OCI-LY1 (cell line): ENCODE data around the gene SLC41A1.

Experiments
- EZH2 ChIP-seq: fragments of 200-600 bp; sonication (generic), shearing (Covaris generic); IDR thresholded peaks from 2 replicates; pipeline ENCODE4 v1.8.0; 2017; ENCODE audit warnings: borderline replicate concordance, mixed run types, mild to moderate bottlenecking, antibody characterized with exemption, low read length, moderate library complexity, mixed read lengths
- TF ChIP-seq, protein P1 (sequence below): fragments of 200-600 bp; sonication (generic), shearing (Covaris generic); IDR thresholded peaks from 2 replicates; pipeline ENCODE4 v1.5.1; 2017; ENCODE audit warnings: mild to moderate bottlenecking, antibody characterized with exemption, low read length, moderate library complexity, mixed read lengths

DNA sequence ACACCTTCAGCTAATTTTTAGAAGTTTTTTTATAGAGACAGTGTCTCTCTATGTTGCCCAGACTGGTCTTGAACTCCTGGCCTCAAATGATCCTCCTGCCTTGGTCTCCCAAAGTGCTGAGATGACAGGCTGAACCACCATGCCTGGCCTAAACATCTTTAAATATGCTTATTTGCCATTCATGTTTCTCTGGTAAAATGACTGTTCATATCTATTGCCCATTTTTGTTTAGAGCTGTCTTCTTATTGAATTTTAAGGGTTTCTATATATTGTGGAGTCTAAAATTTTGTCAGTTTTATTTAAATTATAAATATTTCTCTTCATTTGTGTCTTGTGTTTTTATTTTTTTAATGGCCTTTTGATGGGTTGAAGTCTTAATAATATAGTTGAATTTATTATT is 40.0 kb upstream of the SLC41A1 start:
- TF ChIP-seq, protein P1, sequence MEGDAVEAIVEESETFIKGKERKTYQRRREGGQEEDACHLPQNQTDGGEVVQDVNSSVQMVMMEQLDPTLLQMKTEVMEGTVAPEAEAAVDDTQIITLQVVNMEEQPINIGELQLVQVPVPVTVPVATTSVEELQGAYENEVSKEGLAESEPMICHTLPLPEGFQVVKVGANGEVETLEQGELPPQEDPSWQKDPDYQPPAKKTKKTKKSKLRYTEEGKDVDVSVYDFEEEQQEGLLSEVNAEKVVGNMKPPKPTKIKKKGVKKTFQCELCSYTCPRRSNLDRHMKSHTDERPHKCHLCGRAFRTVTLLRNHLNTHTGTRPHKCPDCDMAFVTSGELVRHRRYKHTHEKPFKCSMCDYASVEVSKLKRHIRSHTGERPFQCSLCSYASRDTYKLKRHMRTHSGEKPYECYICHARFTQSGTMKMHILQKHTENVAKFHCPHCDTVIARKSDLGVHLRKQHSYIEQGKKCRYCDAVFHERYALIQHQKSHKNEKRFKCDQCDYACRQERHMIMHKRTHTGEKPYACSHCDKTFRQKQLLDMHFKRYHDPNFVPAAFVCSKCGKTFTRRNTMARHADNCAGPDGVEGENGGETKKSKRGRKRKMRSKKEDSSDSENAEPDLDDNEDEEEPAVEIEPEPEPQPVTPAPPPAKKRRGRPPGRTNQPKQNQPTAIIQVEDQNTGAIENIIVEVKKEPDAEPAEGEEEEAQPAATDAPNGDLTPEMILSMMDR: no peak
- TF ChIP-seq EZH2: no peak
